ENCODE data around the gene GYPA.

Gene GYPA

DNA sequence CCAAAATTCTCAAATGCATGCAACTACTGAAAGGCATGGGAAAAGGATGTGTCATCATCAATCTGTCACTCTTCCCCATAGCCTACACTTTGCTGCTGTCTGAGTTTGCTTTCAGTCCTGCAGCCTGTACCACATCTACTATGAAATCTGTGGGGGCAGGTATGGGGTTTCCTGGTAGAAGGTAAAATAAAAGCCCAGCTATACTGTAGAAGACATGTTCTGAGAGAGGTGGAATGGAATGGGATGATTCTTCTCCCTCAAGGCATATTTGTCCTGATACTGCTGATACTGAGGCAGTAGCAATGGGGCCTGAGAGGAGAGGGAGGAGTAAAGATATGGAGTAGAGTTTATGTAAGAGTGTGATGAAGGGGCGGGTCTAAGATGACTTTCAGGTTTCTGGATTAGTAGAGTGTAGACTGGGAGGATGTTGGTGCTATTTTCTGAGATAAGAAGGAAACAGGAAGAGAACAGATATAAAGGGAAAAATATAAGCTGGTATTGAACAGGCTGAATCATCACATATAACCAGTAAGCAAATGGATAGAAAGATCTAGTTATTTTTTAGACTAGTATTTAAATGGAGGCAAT, 38.7 kb upstream of the GYPA start:
- TF ChIP-seq, protein P1, sequence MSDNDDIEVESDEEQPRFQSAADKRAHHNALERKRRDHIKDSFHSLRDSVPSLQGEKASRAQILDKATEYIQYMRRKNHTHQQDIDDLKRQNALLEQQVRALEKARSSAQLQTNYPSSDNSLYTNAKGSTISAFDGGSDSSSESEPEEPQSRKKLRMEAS (IDR thresholded peaks at IDR 0.05; ENCODE audit: low read depth, low read length) = no peak
- no peak for TF ChIP-seq MYC (IDR thresholded peaks at IDR 0.05; ENCODE audit: low read depth, low read length)
- no peak for TF ChIP-seq POLR2A (IDR thresholded peaks at IDR 0.05; ENCODE audit: extremely low read depth, insufficient read length)
- TF ChIP-seq, protein P2, sequence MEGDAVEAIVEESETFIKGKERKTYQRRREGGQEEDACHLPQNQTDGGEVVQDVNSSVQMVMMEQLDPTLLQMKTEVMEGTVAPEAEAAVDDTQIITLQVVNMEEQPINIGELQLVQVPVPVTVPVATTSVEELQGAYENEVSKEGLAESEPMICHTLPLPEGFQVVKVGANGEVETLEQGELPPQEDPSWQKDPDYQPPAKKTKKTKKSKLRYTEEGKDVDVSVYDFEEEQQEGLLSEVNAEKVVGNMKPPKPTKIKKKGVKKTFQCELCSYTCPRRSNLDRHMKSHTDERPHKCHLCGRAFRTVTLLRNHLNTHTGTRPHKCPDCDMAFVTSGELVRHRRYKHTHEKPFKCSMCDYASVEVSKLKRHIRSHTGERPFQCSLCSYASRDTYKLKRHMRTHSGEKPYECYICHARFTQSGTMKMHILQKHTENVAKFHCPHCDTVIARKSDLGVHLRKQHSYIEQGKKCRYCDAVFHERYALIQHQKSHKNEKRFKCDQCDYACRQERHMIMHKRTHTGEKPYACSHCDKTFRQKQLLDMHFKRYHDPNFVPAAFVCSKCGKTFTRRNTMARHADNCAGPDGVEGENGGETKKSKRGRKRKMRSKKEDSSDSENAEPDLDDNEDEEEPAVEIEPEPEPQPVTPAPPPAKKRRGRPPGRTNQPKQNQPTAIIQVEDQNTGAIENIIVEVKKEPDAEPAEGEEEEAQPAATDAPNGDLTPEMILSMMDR (IDR thresholded peaks at IDR 0.05; ENCODE audit: low read depth, low read length) = no peak
- DNase-seq (ENCODE audit: low read depth) = no peak
- no peak overlapping the region for H3K4me3 ChIP-seq (ENCODE audit: low read depth, low read length)

DNA sequence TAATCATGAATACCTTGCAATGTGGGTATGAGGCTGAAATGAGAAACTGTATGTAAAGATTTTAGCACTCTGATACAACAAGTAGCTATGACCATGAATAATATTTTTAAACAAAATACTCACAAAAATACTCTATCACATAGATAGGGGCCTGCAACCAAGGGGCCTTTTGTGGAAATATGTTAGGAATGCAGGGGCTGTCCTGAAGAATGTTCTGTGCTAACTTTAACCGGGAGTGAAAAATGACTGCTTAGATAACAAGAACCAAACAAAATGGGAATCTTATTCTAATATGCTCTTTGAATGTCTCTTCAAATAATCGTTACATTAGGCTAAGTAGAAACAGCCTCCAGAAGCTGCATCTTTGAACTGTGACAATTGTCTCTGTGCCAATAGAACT, 37.9 kb upstream of the GYPA start:
- TF ChIP-seq, protein P2 (IDR thresholded peaks at IDR 0.05; ENCODE audit: low read depth, low read length) = no peak
- no peak for TF ChIP-seq POLR2A (IDR thresholded peaks at IDR 0.05; ENCODE audit: extremely low read depth, insufficient read length)
- TF ChIP-seq, protein P1 (IDR thresholded peaks at IDR 0.05; ENCODE audit: low read depth, low read length) = no peak
- TF ChIP-seq MYC (IDR thresholded peaks at IDR 0.05; ENCODE audit: low read depth, low read length) = no peak
- no peak overlapping the region for H3K4me3 ChIP-seq (ENCODE audit: low read depth, low read length)
- DNase-seq (ENCODE audit: low read depth) = no peak

DNA sequence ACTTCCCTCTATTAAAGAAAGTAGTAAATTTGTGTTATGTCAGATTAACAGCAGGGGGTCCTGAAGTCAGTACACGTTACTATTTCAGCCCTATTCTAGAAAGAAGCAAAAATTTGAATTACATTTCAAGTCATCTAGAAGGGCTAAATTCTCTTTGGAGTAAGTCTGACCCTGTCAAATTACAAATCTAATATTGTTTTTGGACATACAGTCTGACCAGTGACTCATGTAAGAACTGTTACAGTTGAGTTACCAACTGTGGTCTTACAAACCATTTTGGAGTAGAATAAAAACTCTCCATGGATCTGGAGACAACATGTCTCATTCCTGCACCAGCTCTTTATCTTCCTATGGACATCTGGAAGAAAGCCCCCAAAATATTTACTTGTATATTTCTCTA, 36.0 kb upstream of the GYPA start:
- no peak for DNase-seq (ENCODE audit: low read depth)
- H3K4me3 ChIP-seq (ENCODE audit: low read depth, low read length) = no peak overlapping the region
- TF ChIP-seq MYC (IDR thresholded peaks at IDR 0.05; ENCODE audit: low read depth, low read length) = no peak
- TF ChIP-seq, protein P2 (IDR thresholded peaks at IDR 0.05; ENCODE audit: low read depth, low read length) = no peak
- TF ChIP-seq, protein P1 (IDR thresholded peaks at IDR 0.05; ENCODE audit: low read depth, low read length) = no peak
- no peak for TF ChIP-seq POLR2A (IDR thresholded peaks at IDR 0.05; ENCODE audit: extremely low read depth, insufficient read length)

DNA sequence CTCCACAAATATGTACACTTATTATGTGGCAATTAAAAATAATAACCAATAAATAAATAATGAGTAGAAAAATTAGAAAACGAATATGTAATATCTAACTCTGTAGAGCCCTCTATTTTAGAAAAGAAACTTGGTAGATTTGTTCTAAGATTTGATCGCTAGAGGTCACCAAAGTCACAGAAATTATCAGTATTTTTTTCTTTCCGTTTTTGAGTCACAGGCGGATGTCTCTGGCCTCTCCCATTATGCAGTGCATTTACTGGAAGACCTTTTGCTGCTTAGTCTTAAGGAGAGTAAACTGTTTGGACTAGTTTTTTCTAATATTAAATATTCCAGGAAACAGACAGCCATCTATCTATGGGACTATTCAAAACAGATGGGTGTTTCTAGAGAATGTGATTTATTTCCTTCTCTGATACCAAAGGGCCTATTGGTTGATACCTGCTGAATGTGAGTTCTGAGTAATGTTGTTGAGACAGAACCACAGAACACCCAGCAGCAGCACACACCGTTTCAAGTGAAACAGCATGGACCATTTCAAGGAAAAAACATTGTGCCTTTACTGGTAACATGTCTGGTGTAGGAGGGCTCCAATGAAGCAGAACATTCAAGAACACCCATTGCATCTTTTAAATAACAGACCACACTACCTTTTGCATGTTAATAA, 34.0 kb upstream of the GYPA start:
- TF ChIP-seq MYC (IDR thresholded peaks at IDR 0.05; ENCODE audit: low read depth, low read length) (no peak), POLR2A (IDR thresholded peaks at IDR 0.05; ENCODE audit: extremely low read depth, insufficient read length) (no peak)
- TF ChIP-seq, protein P2 (IDR thresholded peaks at IDR 0.05; ENCODE audit: low read depth, low read length) = no peak
- TF ChIP-seq, protein P1 (IDR thresholded peaks at IDR 0.05; ENCODE audit: low read depth, low read length) = no peak
- no peak overlapping the region for H3K4me3 ChIP-seq (ENCODE audit: low read depth, low read length)
- DNase-seq (ENCODE audit: low read depth) = peak; percentile 57

DNA sequence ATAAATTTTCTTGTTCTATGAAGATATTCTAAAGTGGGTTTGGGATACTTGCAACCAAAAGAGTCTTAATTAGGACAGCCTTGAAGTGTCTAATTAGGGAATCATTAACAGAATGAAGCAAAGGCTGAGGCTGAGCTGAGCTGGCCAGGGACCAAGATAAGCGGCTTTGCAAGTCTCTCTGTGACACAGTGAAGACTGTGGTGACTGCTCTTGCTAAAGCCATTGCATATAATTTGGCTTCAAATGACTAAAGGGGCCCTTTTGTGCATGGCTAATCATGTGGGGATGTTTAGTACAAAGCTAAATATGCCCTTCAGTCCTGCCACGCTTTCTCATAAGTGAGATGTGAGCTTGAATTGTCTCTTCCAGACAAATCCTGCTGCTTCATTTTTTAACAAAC, 31.2 kb upstream of the GYPA start:
- DNase-seq (ENCODE audit: low read depth) = no peak
- TF ChIP-seq, protein P1 (IDR thresholded peaks at IDR 0.05; ENCODE audit: low read depth, low read length) = no peak
- TF ChIP-seq MYC (IDR thresholded peaks at IDR 0.05; ENCODE audit: low read depth, low read length) (no peak), POLR2A (IDR thresholded peaks at IDR 0.05; ENCODE audit: extremely low read depth, insufficient read length) (no peak)
- TF ChIP-seq, protein P2 (IDR thresholded peaks at IDR 0.05; ENCODE audit: low read depth, low read length) = no peak
- H3K4me3 ChIP-seq (ENCODE audit: low read depth, low read length) = no peak overlapping the region
